ENCODE measurements around the gene SAMD4B.
A peak's percentile ranks its signal among the peaks of the same experiment; 100 is the strongest.

The SAMD4B gene

GRCh38 chr19:39319098-39319891, 22.9 kb upstream of the SAMD4B start:
- TF ChIP-seq CTCF (IDR thresholded peaks at IDR 0.05; ENCODE audit: low read length, missing control alignments) = no peak
- DNase-seq (ENCODE audit: low read depth) = no peak
- no peak overlapping the region for H3K4me3 ChIP-seq (replicated peaks; ENCODE audit: low read depth, low read length)

- TF ChIP-seq CTCF (IDR thresholded peaks at IDR 0.05; ENCODE audit: low read length, missing control alignments) = no peak
- H3K4me3 ChIP-seq (replicated peaks; ENCODE audit: low read depth, low read length) = peak overlapping the region; percentile 45
Measured at GRCh38 chr19:39319892-39320248, 22.4 kb upstream of the SAMD4B start.

GRCh38 chr19:39321117-39321831, 20.9 kb upstream of the SAMD4B start:
- no peak for DNase-seq (ENCODE audit: low read depth)
- no peak overlapping the region for H3K4me3 ChIP-seq (replicated peaks; ENCODE audit: low read depth, low read length)
- no peak for TF ChIP-seq CTCF (IDR thresholded peaks at IDR 0.05; ENCODE audit: low read length, missing control alignments)

More at GRCh38 chr19:39319892-39320248, 22.4 kb upstream of the SAMD4B start:
- DNase-seq (ENCODE audit: low read depth) = no peak

- no peak overlapping the region for H3K4me3 ChIP-seq (replicated peaks; ENCODE audit: low read depth, low read length)
- no peak for TF ChIP-seq CTCF (IDR thresholded peaks at IDR 0.05; ENCODE audit: low read length, missing control alignments)
- DNase-seq (ENCODE audit: low read depth) = no peak
Measured at GRCh38 chr19:39321832-39322176, 20.4 kb upstream of the SAMD4B start.

- no peak for DNase-seq (ENCODE audit: low read depth)
- no peak overlapping the region for H3K4me3 ChIP-seq (replicated peaks; ENCODE audit: low read depth, low read length)
- no peak for TF ChIP-seq CTCF (IDR thresholded peaks at IDR 0.05; ENCODE audit: low read length, missing control alignments)
Measured at GRCh38 chr19:39324242-39324842, 17.9 kb upstream of the SAMD4B start.

GRCh38 chr19:39325778-39326665, 16.2 kb upstream of the SAMD4B start:
- no peak overlapping the region for H3K4me3 ChIP-seq (replicated peaks; ENCODE audit: low read depth, low read length)
- peak; percentile 24 for DNase-seq (ENCODE audit: low read depth)
- no peak for TF ChIP-seq CTCF (IDR thresholded peaks at IDR 0.05; ENCODE audit: low read length, missing control alignments)
